ENCODE measurements around the gene KDF1. TPM values are rescaled to one million over a fixed set of nuclear protein-coding genes. Genes with fewer than 3 reads are reported as not detected.

KDF1 gene
- total RNA-seq, 3 donors from 2014 or later (not counting 1 experiment from before 2014, with no cell fraction given): 0.20 to 0.52 TPM; not detected in 1

DNA sequence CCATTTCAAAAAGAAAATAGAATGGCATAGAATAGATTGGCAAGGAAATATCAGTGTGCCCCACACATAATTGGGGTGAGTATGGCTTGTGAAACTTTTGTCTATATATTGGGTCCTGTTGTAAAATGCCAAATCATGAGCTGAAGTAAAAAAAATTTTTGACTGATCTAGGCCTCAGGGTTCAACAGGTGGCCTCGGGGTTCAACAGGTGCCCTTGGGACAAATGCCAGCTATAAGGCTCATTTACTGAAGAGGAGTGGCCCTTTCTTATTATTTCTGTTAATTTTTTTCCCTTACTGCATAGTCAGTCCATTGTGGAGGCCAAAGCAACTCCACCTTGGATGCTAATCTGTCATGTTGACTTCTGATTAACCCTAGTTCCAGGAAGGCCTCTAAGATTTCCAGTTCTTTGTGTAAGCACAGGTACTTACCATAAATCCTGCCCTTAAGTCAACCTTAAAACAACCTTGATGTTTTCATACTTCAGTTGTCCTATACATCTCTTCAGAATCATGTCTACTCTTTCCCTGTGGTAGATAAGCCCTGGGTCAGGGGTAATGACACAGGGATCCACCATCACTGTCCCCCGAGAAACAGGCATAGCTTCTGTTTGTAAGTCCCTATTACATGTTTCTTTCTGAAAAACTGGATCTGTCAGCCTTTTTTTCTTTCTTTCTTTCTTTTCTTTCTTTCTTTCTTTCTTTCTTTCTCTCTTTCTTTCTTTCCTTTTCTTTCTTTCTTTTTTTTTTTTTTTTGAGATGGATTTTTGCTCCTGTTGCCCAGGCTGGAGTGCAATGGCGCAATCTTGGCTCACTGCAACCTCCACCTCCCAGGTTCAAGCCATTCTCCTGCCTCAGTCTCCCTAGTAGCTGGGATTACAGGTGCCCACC is 16.6 kb upstream of the KDF1 start:
- 95% methylated on average over 2 of the region's 3 CpGs for WGBS (ENCODE audit: insufficient coverage)
- intact Hi-C loops (cut with micrococcal nuclease): no loop called here
- TF ChIP-seq, protein P1, sequence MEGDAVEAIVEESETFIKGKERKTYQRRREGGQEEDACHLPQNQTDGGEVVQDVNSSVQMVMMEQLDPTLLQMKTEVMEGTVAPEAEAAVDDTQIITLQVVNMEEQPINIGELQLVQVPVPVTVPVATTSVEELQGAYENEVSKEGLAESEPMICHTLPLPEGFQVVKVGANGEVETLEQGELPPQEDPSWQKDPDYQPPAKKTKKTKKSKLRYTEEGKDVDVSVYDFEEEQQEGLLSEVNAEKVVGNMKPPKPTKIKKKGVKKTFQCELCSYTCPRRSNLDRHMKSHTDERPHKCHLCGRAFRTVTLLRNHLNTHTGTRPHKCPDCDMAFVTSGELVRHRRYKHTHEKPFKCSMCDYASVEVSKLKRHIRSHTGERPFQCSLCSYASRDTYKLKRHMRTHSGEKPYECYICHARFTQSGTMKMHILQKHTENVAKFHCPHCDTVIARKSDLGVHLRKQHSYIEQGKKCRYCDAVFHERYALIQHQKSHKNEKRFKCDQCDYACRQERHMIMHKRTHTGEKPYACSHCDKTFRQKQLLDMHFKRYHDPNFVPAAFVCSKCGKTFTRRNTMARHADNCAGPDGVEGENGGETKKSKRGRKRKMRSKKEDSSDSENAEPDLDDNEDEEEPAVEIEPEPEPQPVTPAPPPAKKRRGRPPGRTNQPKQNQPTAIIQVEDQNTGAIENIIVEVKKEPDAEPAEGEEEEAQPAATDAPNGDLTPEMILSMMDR (IDR thresholded peaks at IDR 0.05): no peak

DNA sequence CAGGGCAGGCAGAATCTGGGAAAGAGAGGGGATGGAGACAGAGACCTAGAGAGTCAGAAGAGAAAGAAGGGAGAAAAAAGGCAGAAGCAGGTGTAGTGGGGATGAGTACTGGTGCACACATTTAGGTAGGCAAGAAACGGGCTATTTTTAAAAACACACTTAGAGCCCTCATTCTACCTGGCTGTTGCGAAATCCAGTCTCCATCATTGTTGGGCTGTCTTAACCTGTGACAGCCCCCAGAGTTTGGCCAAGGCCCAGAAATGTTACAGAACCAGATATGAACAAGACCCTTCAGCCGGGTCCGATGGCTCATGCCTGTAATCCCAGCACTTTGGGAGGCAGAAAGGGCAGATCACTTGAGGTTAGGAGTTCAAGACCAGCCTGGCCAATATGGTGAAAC is 12.6 kb upstream of the KDF1 start:
- Mint-ChIP-seq H3K9me3 (no peaks in the 10 kb centered on the region), H3K36me3 (no peaks in the 10 kb centered on the region), H3K27me3 (ENCODE audit: low read depth in 2 of 2) (peaks cover 0 to 7% of the 10 kb centered on the region in 2 donors), H3K4me3 (no peak overlapping the region), H3K27ac (no peak overlapping the region), H3K4me1 (peaks cover 0 to 9% of the 10 kb centered on the region in 2 donors)
- no peak overlapping the region for H3K27ac ChIP-seq (ENCODE audit: low read length)
- TF ChIP-seq, protein P1 (IDR thresholded peaks at IDR 0.05): no peak
- H3K27me3 ChIP-seq (ENCODE audit: control insufficient read depth, insufficient read depth, low read length): no peaks in the 10 kb centered on the region
- 89% methylated on average over 4 of the region's 4 CpGs for WGBS (ENCODE audit: insufficient coverage)
- ATAC-seq: no peak
- H3K36me3 ChIP-seq (ENCODE audit: control insufficient read depth, insufficient read depth, low read length): no peaks in the 10 kb centered on the region
- no peak overlapping the region for H3K4me3 ChIP-seq (ENCODE audit: low read length)
- intact Hi-C loops (cut with micrococcal nuclease): no loop called here
- no peaks in the 10 kb centered on the region for H3K9me3 ChIP-seq (ENCODE audit: control insufficient read depth, insufficient read depth, low read length)
- H3K4me1 ChIP-seq (ENCODE audit: control insufficient read depth, insufficient read depth, low read length): no peaks in the 10 kb centered on the region
- no peak for DNase-seq

More for the DNA sequence above, 16.6 kb upstream of the KDF1 start:
- no peaks in the 10 kb centered on the region for H3K36me3 Mint-ChIP-seq
- no peak for DNase-seq
- Histone ChIP-seq H3K36me3 (ENCODE audit: control insufficient read depth, insufficient read depth, low read length) (no peaks in the 10 kb centered on the region), H3K9me3 (ENCODE audit: control insufficient read depth, insufficient read depth, low read length) (no peaks in the 10 kb centered on the region), H3K4me1 (ENCODE audit: control insufficient read depth, insufficient read depth, low read length) (no peaks in the 10 kb centered on the region), H3K27me3 (ENCODE audit: control insufficient read depth, insufficient read depth, low read length) (no peaks in the 10 kb centered on the region), H3K4me3 (ENCODE audit: low read length) (no peak overlapping the region), H3K27ac (ENCODE audit: low read length) (no peak overlapping the region)
- no peak overlapping the region for H3K27ac Mint-ChIP-seq
- no peak overlapping the region for H3K4me3 Mint-ChIP-seq
- H3K9me3 Mint-ChIP-seq: no peaks in the 10 kb centered on the region
- ATAC-seq: no peak
- H3K27me3 Mint-ChIP-seq (ENCODE audit: low read depth in 2 of 2): peaks cover 8 to 9% of the 10 kb centered on the region in 2 donors
- peaks cover 0 to 9% of the 10 kb centered on the region in 2 donors for H3K4me1 Mint-ChIP-seq

DNA sequence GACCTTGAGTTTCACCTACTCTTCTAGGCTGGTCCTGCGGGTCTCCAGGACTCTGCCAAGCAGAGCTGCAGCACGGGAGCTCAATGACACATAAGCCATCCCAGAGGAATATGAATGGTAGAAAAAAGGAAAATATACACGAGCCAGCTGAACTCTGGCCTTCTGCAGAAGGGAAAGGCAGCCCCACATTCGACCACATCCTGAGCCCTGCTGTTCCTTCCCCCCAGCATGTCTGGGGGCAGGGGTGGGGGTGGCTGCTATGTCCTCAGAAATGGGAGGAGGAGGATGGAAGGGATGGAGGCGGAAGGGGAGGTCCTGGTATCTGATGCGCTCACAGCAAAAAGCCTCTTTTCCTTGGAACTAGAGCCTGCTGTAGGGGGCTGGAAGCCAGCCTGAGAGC is 12.1 kb upstream of the KDF1 start:
- ATAC-seq (no peak), DNase-seq (no peak)
- Mint-ChIP-seq H3K4me3 (no peak overlapping the region), H3K27ac (no peak overlapping the region), H3K9me3 (no peaks in the 10 kb centered on the region), H3K36me3 (no peaks in the 10 kb centered on the region), H3K27me3 (ENCODE audit: low read depth in 2 of 2) (peaks cover 0 to 7% of the 10 kb centered on the region in 2 donors), H3K4me1 (peaks cover 0 to 9% of the 10 kb centered on the region in 2 donors)
- H3K27me3 ChIP-seq (ENCODE audit: control insufficient read depth, insufficient read depth, low read length): no peaks in the 10 kb centered on the region
- WGBS (ENCODE audit: insufficient coverage): 35% methylated on average over 6 of the region's 6 CpGs
- H3K36me3 ChIP-seq (ENCODE audit: control insufficient read depth, insufficient read depth, low read length): no peaks in the 10 kb centered on the region
- H3K4me3 ChIP-seq (ENCODE audit: low read length): no peak overlapping the region
- intact Hi-C loops (cut with micrococcal nuclease): no loop called here
- H3K27ac ChIP-seq (ENCODE audit: low read length): no peak overlapping the region
- TF ChIP-seq, protein P1 (IDR thresholded peaks at IDR 0.05): no peak
- H3K9me3 ChIP-seq (ENCODE audit: control insufficient read depth, insufficient read depth, low read length): no peaks in the 10 kb centered on the region
- H3K4me1 ChIP-seq (ENCODE audit: control insufficient read depth, insufficient read depth, low read length): no peaks in the 10 kb centered on the region

Data from natural killer cell (primary cell).